Body of pancreas (tissue), 4 donors: ENCODE results near the gene SCFD2. TPM values are rescaled to one million over a fixed set of nuclear protein-coding genes. Genes with fewer than 3 reads are reported as not detected.
A peak's percentile ranks its signal among the peaks of the same experiment; 100 is the strongest.
"Not testable (repeated sequence)": the region's sequence is repeated elsewhere in the genome, so short reads cannot be mapped to it uniquely, and the experiment has no call there.

ENCODE experiments used
- ATAC-seq: fragments of 150-250 bp; one replicate; pipeline ENCODE4 v1.9.1; 2016
- DNase-seq, 4 donors: peaks; one replicate each; pipeline ENCODE4 v3.0.0-alpha.2; 2019
- H3K27ac ChIP-seq, 4 donors: fragments of 200-600 bp; sonication (generic); 1 replicate in 3 of 4; 2 replicates in 1 of 4; pipeline versions ENCODE4 v1.5.1 to v1.6.1; 2016 to 2019; ENCODE audit warnings: mild to moderate bottlenecking in 1 of 4, mixed read lengths in 1 of 4, moderate library complexity in 1 of 4
- H3K27me3 ChIP-seq, 2 donors: fragments of 200-600 bp; sonication (generic); one replicate each; pipeline ENCODE4 v1.6.0; 2016; ENCODE audit warnings: mild to moderate bottlenecking in 1 of 2
- H3K36me3 ChIP-seq, 2 donors: fragments of 200-600 bp; sonication (generic); replicated peaks in 1 of 2; 2 replicates each; pipeline ENCODE4 v1.5.1; 2016; ENCODE audit warnings: low read depth in 2 of 2; ENCODE audit not compliant: insufficient read depth in 1 of 2
- H3K4me1 ChIP-seq: fragments of 200-600 bp; sonication (generic); one replicate; pipeline ENCODE4 v1.6.0; 2016
- H3K4me3 ChIP-seq, 2 donors: fragments of 200-600 bp; sonication (generic); 1 replicate in 1 of 2; 2 replicates in 1 of 2; pipeline ENCODE4 v1.5.1; 2016 to 2019
- H3K9me3 ChIP-seq, 3 donors: fragments of 200-600 bp; sonication (generic); 1 replicate in 2 of 3; 2 replicates in 1 of 3; pipeline ENCODE4 v1.5.1; 2016
- CTCF ChIP-seq, 7 experiments: fragments of 450-650 bp in 4 of 7; fragments of 200-600 bp in 3 of 7; sonication (generic) in 3 of 7; IDR thresholded peaks; one replicate each; pipeline ENCODE4 v1.5.1; 2016 to 2019; ENCODE audit warnings: antibody characterized with exemption in 7 of 7
- POLR2A ChIP-seq, 3 donors: fragments of 450-650 bp; IDR thresholded peaks; one replicate each; pipeline ENCODE4 v1.6.1; 2016; ENCODE audit warnings: antibody characterized with exemption in 3 of 3, mild to moderate bottlenecking in 2 of 3
- WGBS, 2 donors: methylation state at CpG; one replicate each; pipeline ENCODE4 v1.1.5; 2017; 5-methylcytosine and 5-hydroxymethylcytosine counted together
- intact Hi-C: fragments of 100-400 bp; cut with DNase I; formaldehyde crosslinking; loops from one replicate; pipeline ENCODE4 v1.15.1; 2023
- total RNA-seq, 2 donors: library from RNA; depleted of rRNA; stranded (reverse); fragments of >200 nt; gene quantifications; one replicate each; pipeline ENCODE4 v1.1.0, GENCODE V29; 2016

SCFD2 gene
- total RNA-seq, 2 donors from 2014 or later, result 17.9 to 53.7 TPM

GRCh38 chr4:52995360-52996030, 370.4 kb downstream of the SCFD2 start:
- Histone ChIP-seq H3K9me3 (no peaks in the 10 kb centered on the region), H3K4me1 (peaks cover 69% of the 10 kb centered on the region), H3K4me3 (no peak overlapping the region), H3K36me3 (no peaks in the 10 kb centered on the region), H3K27me3 (peaks cover 0 to 2% of the 10 kb centered on the region in 2 donors), H3K27ac (peak overlapping the region; percentile 56 to 87 (median 78))
- no peak for DNase-seq
- TF ChIP-seq POLR2A (IDR thresholded peaks at IDR 0.05), result no peak
- no peak for TF ChIP-seq CTCF (IDR thresholded peaks at IDR 0.05)
- 81 to 84% methylated on average over 5 of the region's 5 CpGs for WGBS, 2 donors
- no peak for ATAC-seq
- intact Hi-C loops, result no loop called here

- 83 to 85% methylated on average over 4 of the region's 4 CpGs for WGBS, 2 donors
- H3K4me3 ChIP-seq, result no peak overlapping the region
- H3K4me1 ChIP-seq, result peaks cover 60% of the 10 kb centered on the region
- intact Hi-C loops, result no loop called here
- ATAC-seq (no peak), DNase-seq (no peak)
- no peaks in the 10 kb centered on the region for H3K9me3 ChIP-seq
- no peak overlapping the region for H3K27ac ChIP-seq
- H3K36me3 ChIP-seq, result no peaks in the 10 kb centered on the region
- H3K27me3 ChIP-seq, result peaks cover 0 to 2% of the 10 kb centered on the region in 2 donors
- TF ChIP-seq POLR2A (IDR thresholded peaks at IDR 0.05) (no peak), CTCF (IDR thresholded peaks at IDR 0.05) (no peak)
These were observed 371.3 kb downstream of the SCFD2 start for GRCh38 chr4:52994567-52994966.

- Histone ChIP-seq H3K4me1 (peaks cover 52% of the 10 kb centered on the region), H3K36me3 (no peaks in the 10 kb centered on the region), H3K27me3 (peaks cover 0 to 1% of the 10 kb centered on the region in 2 donors), H3K27ac (peak overlapping the region in 1 of 4 donors; percentile 1), H3K4me3 (no peak overlapping the region), H3K9me3 (no peaks in the 10 kb centered on the region)
- WGBS, 2 donors, result 43 to 56% methylated on average over 6 of the region's 6 CpGs
- no peak for TF ChIP-seq POLR2A (IDR thresholded peaks at IDR 0.05)
- no peak for TF ChIP-seq CTCF (IDR thresholded peaks at IDR 0.05)
- no peak for ATAC-seq
- intact Hi-C loops, result no loop called here
- no peak for DNase-seq
These were observed 372.1 kb downstream of the SCFD2 start for GRCh38 chr4:52993771-52994170.

- H3K36me3 ChIP-seq, H3K27me3 ChIP-seq, H3K9me3 ChIP-seq, intact Hi-C loops, ATAC-seq, H3K4me3 ChIP-seq, H3K27ac ChIP-seq, DNase-seq: not testable (repeated sequence)
- WGBS, 2 donors, result 94% methylated on average over 5 to 12 of the region's 27 CpGs
- peaks cover 41% of the 10 kb centered on the region for H3K4me1 ChIP-seq
These were observed 373.3 kb downstream of the SCFD2 start for GRCh38 chr4:52992551-52992950.

- TF ChIP-seq CTCF (IDR thresholded peaks at IDR 0.05) (no peak), POLR2A (IDR thresholded peaks at IDR 0.05) (no peak)
- no peaks in the 10 kb centered on the region for H3K27me3 ChIP-seq
- no peaks in the 10 kb centered on the region for H3K9me3 ChIP-seq
- DNase-seq (no peak), ATAC-seq (no peak)
- no peak overlapping the region for H3K4me3 ChIP-seq
- no peak overlapping the region for H3K27ac ChIP-seq
- peaks cover 30% of the 10 kb centered on the region for H3K4me1 ChIP-seq
- H3K36me3 ChIP-seq, result no peaks in the 10 kb centered on the region
- intact Hi-C loops, result no loop called here
These were observed 374.4 kb downstream of the SCFD2 start for GRCh38 chr4:52991472-52991871.
